Measurements from ENCODE around the gene SLC6A12.
"Not testable (repeated sequence)": the region's sequence is repeated elsewhere in the genome, so short reads cannot be mapped to it uniquely, and the experiment has no call there.

Gene SLC6A12

GRCh38 chr12:218728-219590, 5.0 kb upstream of the SLC6A12 start:
- no peak for DNase-seq (ENCODE audit: extremely low read depth in 1 of 2, low read depth in 1 of 2)

GRCh38 chr12:218221-218620, 4.3 kb upstream of the SLC6A12 start:
- DNase-seq (ENCODE audit: extremely low read depth in 1 of 2, low read depth in 1 of 2): no peak

- not testable (repeated sequence) for DNase-seq (ENCODE audit: extremely low read depth in 1 of 2, low read depth in 1 of 2)
Observed at GRCh38 chr12:217029-217428, 3.1 kb upstream of the SLC6A12 start.

- no peak for DNase-seq (ENCODE audit: extremely low read depth in 1 of 2, low read depth in 1 of 2)
Observed at GRCh38 chr12:215116-215515, 1.2 kb upstream of the SLC6A12 start.

- no peak for DNase-seq (ENCODE audit: extremely low read depth in 1 of 2, low read depth in 1 of 2)
Observed at GRCh38 chr12:213527-213932, 427 bp downstream of the SLC6A12 start.

GRCh38 chr12:212715-213526, 1.0 kb downstream of the SLC6A12 start:
- no peak for DNase-seq (ENCODE audit: extremely low read depth in 1 of 2, low read depth in 1 of 2)

- DNase-seq (ENCODE audit: extremely low read depth in 1 of 2, low read depth in 1 of 2): no peak
Observed at GRCh38 chr12:212415-212714, 1.6 kb downstream of the SLC6A12 start.

GRCh38 chr12:211639-212414, 2.1 kb downstream of the SLC6A12 start:
- no peak for DNase-seq (ENCODE audit: extremely low read depth in 1 of 2, low read depth in 1 of 2)

GRCh38 chr12:211142-211465, 2.9 kb downstream of the SLC6A12 start:
- no peak for DNase-seq (ENCODE audit: extremely low read depth in 1 of 2, low read depth in 1 of 2)

- DNase-seq (ENCODE audit: extremely low read depth in 1 of 2, low read depth in 1 of 2): no peak
Observed at GRCh38 chr12:210277-211141, 3.4 kb downstream of the SLC6A12 start.

- no peak for DNase-seq (ENCODE audit: extremely low read depth in 1 of 2, low read depth in 1 of 2)
Observed at GRCh38 chr12:209851-210250, 4.1 kb downstream of the SLC6A12 start.

GRCh38 chr12:209246-209645, 4.7 kb downstream of the SLC6A12 start:
- DNase-seq (ENCODE audit: extremely low read depth in 1 of 2, low read depth in 1 of 2): no peak

- no peak for DNase-seq (ENCODE audit: extremely low read depth in 1 of 2, low read depth in 1 of 2)
Observed at GRCh38 chr12:208813-209212, 5.1 kb downstream of the SLC6A12 start.

- DNase-seq (ENCODE audit: extremely low read depth in 1 of 2, low read depth in 1 of 2): no peak
Observed at GRCh38 chr12:207804-208203, 6.2 kb downstream of the SLC6A12 start.

- DNase-seq (ENCODE audit: extremely low read depth in 1 of 2, low read depth in 1 of 2): no peak
Observed at GRCh38 chr12:206746-207440, 7.1 kb downstream of the SLC6A12 start.

- DNase-seq (ENCODE audit: extremely low read depth in 1 of 2, low read depth in 1 of 2): no peak
Observed at GRCh38 chr12:205026-205425, 8.9 kb downstream of the SLC6A12 start.

- no peak for DNase-seq (ENCODE audit: extremely low read depth in 1 of 2, low read depth in 1 of 2)
Observed at GRCh38 chr12:204261-204678, 9.7 kb downstream of the SLC6A12 start.

GRCh38 chr12:203462-204260, 10.3 kb downstream of the SLC6A12 start:
- no peak for DNase-seq (ENCODE audit: extremely low read depth in 1 of 2, low read depth in 1 of 2)

- DNase-seq (ENCODE audit: extremely low read depth in 1 of 2, low read depth in 1 of 2): no peak
Observed at GRCh38 chr12:203074-203461, 10.9 kb downstream of the SLC6A12 start.
